ENCODE results near the gene MRPS2.

DNA sequence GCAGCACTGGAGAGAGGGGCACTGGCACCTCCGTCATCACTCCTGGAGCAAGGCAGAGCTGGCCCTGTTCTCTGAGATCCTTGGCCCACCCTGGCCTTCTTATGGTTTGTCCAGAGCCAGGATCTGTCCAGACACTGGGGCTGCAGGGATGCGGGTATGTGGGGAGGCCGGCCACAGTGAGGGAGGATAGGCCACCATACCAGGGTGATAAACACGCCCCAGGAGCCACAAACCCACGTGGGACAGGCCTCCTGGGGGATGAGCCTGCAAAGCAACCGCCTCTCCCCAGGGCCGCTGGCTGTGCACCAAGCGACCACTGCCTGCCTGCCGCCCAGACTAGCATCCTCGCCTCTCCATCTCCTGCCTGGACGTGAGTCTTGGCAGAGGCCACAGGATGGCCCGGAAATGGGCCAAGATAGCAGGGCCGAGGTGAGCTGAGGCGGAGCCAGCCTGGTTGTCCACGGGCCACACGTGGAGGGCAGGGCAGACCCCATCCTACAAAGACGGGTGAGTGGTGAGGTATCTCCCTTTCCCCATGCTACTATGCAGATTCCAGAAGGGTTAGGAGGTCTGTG is 49.9 kb downstream of the MRPS2 start:
- TF ChIP-seq, protein P1, sequence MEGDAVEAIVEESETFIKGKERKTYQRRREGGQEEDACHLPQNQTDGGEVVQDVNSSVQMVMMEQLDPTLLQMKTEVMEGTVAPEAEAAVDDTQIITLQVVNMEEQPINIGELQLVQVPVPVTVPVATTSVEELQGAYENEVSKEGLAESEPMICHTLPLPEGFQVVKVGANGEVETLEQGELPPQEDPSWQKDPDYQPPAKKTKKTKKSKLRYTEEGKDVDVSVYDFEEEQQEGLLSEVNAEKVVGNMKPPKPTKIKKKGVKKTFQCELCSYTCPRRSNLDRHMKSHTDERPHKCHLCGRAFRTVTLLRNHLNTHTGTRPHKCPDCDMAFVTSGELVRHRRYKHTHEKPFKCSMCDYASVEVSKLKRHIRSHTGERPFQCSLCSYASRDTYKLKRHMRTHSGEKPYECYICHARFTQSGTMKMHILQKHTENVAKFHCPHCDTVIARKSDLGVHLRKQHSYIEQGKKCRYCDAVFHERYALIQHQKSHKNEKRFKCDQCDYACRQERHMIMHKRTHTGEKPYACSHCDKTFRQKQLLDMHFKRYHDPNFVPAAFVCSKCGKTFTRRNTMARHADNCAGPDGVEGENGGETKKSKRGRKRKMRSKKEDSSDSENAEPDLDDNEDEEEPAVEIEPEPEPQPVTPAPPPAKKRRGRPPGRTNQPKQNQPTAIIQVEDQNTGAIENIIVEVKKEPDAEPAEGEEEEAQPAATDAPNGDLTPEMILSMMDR (IDR thresholded peaks at IDR 0.05), result no peak
- TF ChIP-seq POLR2A (IDR thresholded peaks at IDR 0.05) (no peak), EP300 (IDR thresholded peaks at IDR 0.05; ENCODE audit: low read depth) (no peak)
